Anterior cingulate cortex (tissue), 58 donors: Measurements from ENCODE around the gene DSEL.

ENCODE experiments used
- DNase-seq, 58 donors: peaks; one replicate each; lab custom pipeline; 2025; lab: John Stamatoyannopoulos, UW

Gene DSEL

GRCh38 chr18:67508146-67508545 lies 8.4 kb downstream of the DSEL start:
- no peak for DNase-seq

GRCh38 chr18:67504739-67505138 lies 11.8 kb downstream of the DSEL start:
- no peak for DNase-seq

- no peak for DNase-seq
Observed at GRCh38 chr18:67500522-67501205, 15.9 kb downstream of the DSEL start.

GRCh38 chr18:67496469-67496868 lies 20.1 kb downstream of the DSEL start:
- DNase-seq, result no peak

- DNase-seq, result no peak
Observed at GRCh38 chr18:67486534-67486933, 30.0 kb downstream of the DSEL start.

- no peak for DNase-seq
Observed at GRCh38 chr18:67485655-67486054, 30.9 kb downstream of the DSEL start.

- no peak for DNase-seq
Observed at GRCh38 chr18:67484458-67484857, 32.1 kb downstream of the DSEL start.

GRCh38 chr18:67483952-67484351 lies 32.6 kb downstream of the DSEL start:
- DNase-seq, result no peak

GRCh38 chr18:67483237-67483636 lies 33.3 kb downstream of the DSEL start:
- peak in 14 of 58 donors; percentile 2 to 69 (median 16) for DNase-seq

GRCh38 chr18:67478249-67478648 lies 38.3 kb downstream of the DSEL start:
- no peak for DNase-seq

GRCh38 chr18:67477522-67477921 lies 39.0 kb downstream of the DSEL start:
- no peak for DNase-seq

GRCh38 chr18:67476585-67476984 lies 39.9 kb downstream of the DSEL start:
- DNase-seq, result no peak

- no peak for DNase-seq
Observed at GRCh38 chr18:67475673-67476072, 40.8 kb downstream of the DSEL start.

GRCh38 chr18:67468038-67468437 lies 48.5 kb downstream of the DSEL start:
- no peak for DNase-seq

GRCh38 chr18:67467188-67467587 lies 49.3 kb downstream of the DSEL start:
- no peak for DNase-seq

- no peak for DNase-seq
Observed at GRCh38 chr18:67464499-67464898, 52.0 kb downstream of the DSEL start.

- no peak for DNase-seq
Observed at GRCh38 chr18:67463829-67464228, 52.7 kb downstream of the DSEL start.

GRCh38 chr18:67456711-67457110 lies 59.8 kb downstream of the DSEL start:
- no peak for DNase-seq
